Esophagus muscularis mucosa (tissue), 4 donors: ENCODE data around the gene CNGA3. TPM values are rescaled to one million over a fixed set of nuclear protein-coding genes. Genes with fewer than 3 reads are reported as not detected.
A peak's percentile ranks its signal among the peaks of the same experiment; 100 is the strongest.

ENCODE experiments used
- DNase-seq: peaks from one replicate; pipeline ENCODE4 v3.0.0-alpha.2; 2017; ENCODE audit errors: extremely low spot score
- H3K27ac ChIP-seq, 4 donors: fragments of 200-600 bp; sonication (generic); replicated peaks in 1 of 4; 1 replicate in 3 of 4; 2 replicates in 1 of 4; pipeline ENCODE4 v1.5.1; 2016 to 2019; ENCODE audit warnings: mild to moderate bottlenecking in 1 of 4
- H3K27me3 ChIP-seq, 4 donors: fragments of 200-600 bp; sonication (generic); one replicate each; pipeline versions ENCODE4 v1.5.1 to v1.6.0; 2016 to 2019
- H3K36me3 ChIP-seq, 4 donors: fragments of 200-600 bp; sonication (generic); one replicate each; pipeline ENCODE4 v1.5.1; 2016 to 2019
- H3K4me1 ChIP-seq, 4 donors: fragments of 200-600 bp; sonication (generic); one replicate each; pipeline ENCODE4 v1.5.1; 2016 to 2019
- H3K4me3 ChIP-seq, 4 donors: fragments of 200-600 bp; sonication (generic); 1 replicate in 2 of 4; 2 replicates in 2 of 4; pipeline ENCODE4 v1.5.1; 2016 to 2019; ENCODE audit warnings: mild to moderate bottlenecking in 4 of 4, moderate library complexity in 1 of 4
- H3K9me3 ChIP-seq, 4 donors: fragments of 200-600 bp; sonication (generic); 1 replicate in 3 of 4; 2 replicates in 1 of 4; pipeline ENCODE4 v1.5.1; 2016 to 2019
- EP300 ChIP-seq: sonication (generic); formaldehyde crosslinking; IDR thresholded peaks from one replicate; pipeline ENCODE4 v1.6.1; 2017; ENCODE audit warnings: antibody characterized with exemption
- POLR2A ChIP-seq: fragments of 450-650 bp; IDR thresholded peaks from one replicate; pipeline ENCODE4 v1.6.1; 2017; ENCODE audit warnings: antibody characterized with exemption, moderate library complexity, mild to moderate bottlenecking, low read depth
- POLR2AphosphoS5 ChIP-seq, 2 donors: sonication (generic); formaldehyde crosslinking; IDR thresholded peaks; one replicate each; pipeline ENCODE4 v1.6.1; 2017; ENCODE audit warnings: antibody characterized with exemption in 2 of 2
- WGBS: methylation state at CpG from one replicate; pipeline ENCODE4 v1.1.5; 2018; 5-methylcytosine and 5-hydroxymethylcytosine counted together
- intact Hi-C: fragments of 100-400 bp; cut with DNase I; formaldehyde crosslinking; loops from one replicate; pipeline ENCODE4 v1.15.1; 2023
- total RNA-seq, 4 donors: library from RNA; depleted of rRNA; stranded (reverse); fragments of >200 nt; gene quantifications; one replicate each; pipeline versions ENCODE4 v1.1.0 to v1.2.1, GENCODE V29; 2016
- TF ChIP-seq, protein P1 (sequence below), 3 experiments: fragments of 200-600 bp in 2 of 3; fragments of 450-650 bp in 1 of 3; sonication (generic) in 2 of 3; IDR thresholded peaks; one replicate each; pipeline ENCODE4 v1.5.1; 2017 to 2019; ENCODE audit warnings: antibody characterized with exemption in 3 of 3, mild to moderate bottlenecking in 2 of 3, moderate library complexity in 1 of 3

The CNGA3 gene
- total RNA-seq, 4 donors from 2014 or later: 2.5 to 13.7 (median 6.6) TPM

- intact Hi-C loops: no loop called here
- TF ChIP-seq EP300: no peak
- TF ChIP-seq POLR2A: no peak
- TF ChIP-seq, protein P1, sequence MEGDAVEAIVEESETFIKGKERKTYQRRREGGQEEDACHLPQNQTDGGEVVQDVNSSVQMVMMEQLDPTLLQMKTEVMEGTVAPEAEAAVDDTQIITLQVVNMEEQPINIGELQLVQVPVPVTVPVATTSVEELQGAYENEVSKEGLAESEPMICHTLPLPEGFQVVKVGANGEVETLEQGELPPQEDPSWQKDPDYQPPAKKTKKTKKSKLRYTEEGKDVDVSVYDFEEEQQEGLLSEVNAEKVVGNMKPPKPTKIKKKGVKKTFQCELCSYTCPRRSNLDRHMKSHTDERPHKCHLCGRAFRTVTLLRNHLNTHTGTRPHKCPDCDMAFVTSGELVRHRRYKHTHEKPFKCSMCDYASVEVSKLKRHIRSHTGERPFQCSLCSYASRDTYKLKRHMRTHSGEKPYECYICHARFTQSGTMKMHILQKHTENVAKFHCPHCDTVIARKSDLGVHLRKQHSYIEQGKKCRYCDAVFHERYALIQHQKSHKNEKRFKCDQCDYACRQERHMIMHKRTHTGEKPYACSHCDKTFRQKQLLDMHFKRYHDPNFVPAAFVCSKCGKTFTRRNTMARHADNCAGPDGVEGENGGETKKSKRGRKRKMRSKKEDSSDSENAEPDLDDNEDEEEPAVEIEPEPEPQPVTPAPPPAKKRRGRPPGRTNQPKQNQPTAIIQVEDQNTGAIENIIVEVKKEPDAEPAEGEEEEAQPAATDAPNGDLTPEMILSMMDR (IDR thresholded peaks at IDR 0.05): no peak
- no peak for TF ChIP-seq POLR2AphosphoS5 (IDR thresholded peaks at IDR 0.05)
- Histone ChIP-seq H3K27me3 (peaks cover 0 to 13% (median 0%) of the 10 kb centered on the region in 4 donors), H3K27ac (no peak overlapping the region), H3K36me3 (no peaks in the 10 kb centered on the region), H3K4me1 (peaks cover 0 to 11% (median 9%) of the 10 kb centered on the region in 4 donors), H3K4me3 (no peak overlapping the region), H3K9me3 (no peaks in the 10 kb centered on the region)
- DNase-seq: no peak
- WGBS: 72% methylated on average over 7 of the region's 7 CpGs
Observed at GRCh38 chr2:98377544-98377943, 31.3 kb downstream of the CNGA3 start.

- DNase-seq: no peak
- Histone ChIP-seq H3K4me1 (peaks cover 0 to 11% (median 9%) of the 10 kb centered on the region in 4 donors), H3K27me3 (peaks cover 0 to 13% (median 0%) of the 10 kb centered on the region in 4 donors), H3K36me3 (no peaks in the 10 kb centered on the region), H3K4me3 (no peak overlapping the region), H3K27ac (no peak overlapping the region), H3K9me3 (no peaks in the 10 kb centered on the region)
- TF ChIP-seq, protein P1 (IDR thresholded peaks at IDR 0.05): no peak
- intact Hi-C loops: no loop called here
- 85% methylated on average over 6 of the region's 6 CpGs for WGBS
Observed at GRCh38 chr2:98378196-98378595, 31.9 kb downstream of the CNGA3 start.

DNA sequence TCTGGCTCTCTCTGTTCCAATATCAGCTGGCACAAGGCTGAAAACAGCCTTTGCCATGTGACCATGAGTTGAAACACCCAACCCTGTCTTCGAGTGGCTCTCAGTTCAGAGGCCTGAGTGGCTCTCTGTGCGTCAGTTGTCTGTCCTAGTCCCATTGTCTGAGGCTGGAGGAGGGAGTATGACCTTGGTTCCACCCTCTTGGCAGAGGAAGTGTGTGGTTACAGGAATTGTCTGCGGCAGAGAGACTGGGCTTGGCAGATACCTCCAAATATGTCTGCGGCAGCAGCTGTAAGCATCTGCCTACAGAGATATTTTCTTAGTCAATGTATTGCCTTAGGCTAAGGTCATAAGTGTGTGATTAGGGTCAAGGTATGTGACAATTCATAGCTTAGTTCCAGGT is 32.6 kb downstream of the CNGA3 start:
- intact Hi-C loops: no loop called here
- no peak overlapping the region for H3K4me3 ChIP-seq
- DNase-seq: peak; percentile 82
- H3K27me3 ChIP-seq: peaks cover 0 to 13% (median 0%) of the 10 kb centered on the region in 4 donors
- TF ChIP-seq POLR2A (no peak), POLR2AphosphoS5 (IDR thresholded peaks at IDR 0.05) (no peak), EP300 (no peak)
- TF ChIP-seq, protein P1 (IDR thresholded peaks at IDR 0.05): no peak
- H3K36me3 ChIP-seq: no peaks in the 10 kb centered on the region
- H3K27ac ChIP-seq: no peak overlapping the region
- 63% methylated on average over 4 of the region's 4 CpGs for WGBS
- peaks cover 0 to 11% (median 9%) of the 10 kb centered on the region in 4 donors for H3K4me1 ChIP-seq
- no peaks in the 10 kb centered on the region for H3K9me3 ChIP-seq

DNA sequence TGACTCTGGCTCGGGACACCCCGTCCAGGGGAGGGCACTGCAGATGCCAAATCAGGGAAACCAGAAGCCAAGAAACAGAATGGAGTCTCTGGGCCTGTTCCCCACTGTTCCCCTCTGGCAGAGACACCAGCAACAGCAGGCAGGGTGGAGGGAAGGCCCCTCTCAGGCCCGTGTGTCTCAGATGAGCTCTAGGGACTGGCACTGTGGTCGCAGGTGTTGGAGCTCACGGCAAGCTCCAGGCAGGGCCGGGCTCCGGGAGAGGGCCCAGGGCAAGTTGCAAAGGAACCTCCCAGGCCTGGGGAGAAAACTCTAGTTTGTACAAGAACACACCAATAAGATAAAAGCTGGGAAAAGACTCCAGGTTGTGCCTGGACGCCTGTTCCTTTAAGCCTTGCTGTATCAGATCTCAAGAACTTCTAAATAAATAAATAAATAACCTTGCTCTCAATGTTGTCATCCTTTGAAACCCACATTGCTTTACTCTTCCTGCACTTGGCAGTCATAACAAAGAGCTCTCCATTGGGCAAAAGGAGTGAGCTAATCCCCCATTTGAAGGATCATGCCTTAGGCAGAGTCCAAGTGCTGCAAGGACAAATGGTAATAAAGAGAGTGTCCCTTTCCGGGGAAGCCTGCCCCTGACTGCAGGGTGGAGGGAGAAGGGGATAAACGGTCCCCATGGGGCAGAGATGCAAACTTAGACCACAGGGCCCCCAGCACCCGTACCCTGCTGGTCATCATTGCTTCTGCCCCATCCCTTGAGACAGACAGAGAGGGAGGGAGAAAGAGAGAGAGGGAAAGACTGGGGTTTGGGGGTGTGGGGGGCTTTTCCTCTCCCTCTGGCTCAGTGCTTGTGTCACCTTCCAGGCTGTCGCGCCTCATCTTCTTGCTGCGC is 33.3 kb downstream of the CNGA3 start:
- H3K9me3 ChIP-seq: no peaks in the 10 kb centered on the region
- H3K4me1 ChIP-seq: peaks cover 0 to 11% (median 9%) of the 10 kb centered on the region in 4 donors
- no peak overlapping the region for H3K27ac ChIP-seq
- peaks cover 0 to 13% (median 0%) of the 10 kb centered on the region in 4 donors for H3K27me3 ChIP-seq
- no peak for TF ChIP-seq POLR2AphosphoS5 (IDR thresholded peaks at IDR 0.05)
- TF ChIP-seq, protein P1 (IDR thresholded peaks at IDR 0.05): no peak
- TF ChIP-seq POLR2A: no peak
- no peak for TF ChIP-seq EP300
- H3K36me3 ChIP-seq: no peaks in the 10 kb centered on the region
- no peak overlapping the region for H3K4me3 ChIP-seq
- WGBS: 85% methylated on average over 14 of the region's 14 CpGs
- no peak for DNase-seq
- intact Hi-C loops: loop anchor here (10.0 kb wide), 1 partner anchor 675 kb away; no protein-coding TSS in a partner anchor
